Lower leg skin (tissue), 4 donors: Measurements from ENCODE around the gene SLC25A15. TPM values are rescaled to one million over a fixed set of nuclear protein-coding genes. Genes with fewer than 3 reads are reported as not detected.

Source experiments
- DNase-seq, 2 donors: peaks; one replicate each; pipeline ENCODE4 v3.0.0-alpha.2; 2019; ENCODE audit warnings: low spot score in 2 of 2
- H3K4me3 ChIP-seq: fragments of 200-600 bp; sonication (generic); 2 replicates; pipeline ENCODE4 v1.5.1; 2017; ENCODE audit warnings: mild to moderate bottlenecking, low read depth; ENCODE audit not compliant: poor library complexity, severe bottlenecking
- POLR2A ChIP-seq, 2 donors: fragments of 450-650 bp; IDR thresholded peaks; one replicate each; pipeline ENCODE4 v1.6.1; 2016 to 2017; ENCODE audit warnings: antibody characterized with exemption in 2 of 2, mild to moderate bottlenecking in 1 of 2, moderate library complexity in 1 of 2
- WGBS, 2 donors: methylation state at CpG; one replicate each; pipeline ENCODE4 v1.1.5; 2018; 5-methylcytosine and 5-hydroxymethylcytosine counted together
- intact Hi-C: fragments of 100-400 bp; cut with DNase I; formaldehyde crosslinking; loops from one replicate; pipeline ENCODE4 v1.15.0; 2023; ENCODE audit warnings: low total_unique reads
- total RNA-seq, 4 donors: library from RNA; depleted of rRNA; stranded (reverse); fragments of >200 nt; gene quantifications; one replicate each; pipeline ENCODE4 v1.1.0, GENCODE V29; 2016
- TF ChIP-seq, protein P1 (sequence below), 3 donors: fragments of 450-650 bp; IDR thresholded peaks; one replicate each; pipeline ENCODE4 v1.5.1; 2016; ENCODE audit warnings: antibody characterized with exemption in 3 of 3, mild to moderate bottlenecking in 3 of 3, moderate library complexity in 2 of 3

SLC25A15 gene
- total RNA-seq, 4 donors from 2014 or later, result 3.7 to 9.1 (median 6.8) TPM

DNA sequence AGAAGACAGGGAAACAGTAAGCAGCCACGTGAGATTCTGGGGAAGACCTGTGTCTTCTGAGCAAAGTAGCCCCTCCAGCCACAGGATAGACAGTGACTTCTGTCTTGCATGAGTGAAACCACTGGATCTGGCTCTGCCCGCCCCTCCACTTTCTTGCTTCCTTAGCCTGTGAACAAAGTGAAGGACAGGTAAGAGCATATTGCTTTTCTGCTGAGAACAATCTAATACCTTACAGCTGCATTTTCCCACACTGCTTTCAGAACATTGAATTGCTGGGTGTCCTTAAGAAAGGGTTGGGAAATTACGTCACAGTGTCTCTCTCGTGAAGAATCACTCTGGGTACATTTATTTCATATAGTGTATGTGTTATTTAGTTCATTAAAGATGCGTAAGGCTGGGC lies 11.1 kb downstream of the SLC25A15 start:
- TF ChIP-seq, protein P1, sequence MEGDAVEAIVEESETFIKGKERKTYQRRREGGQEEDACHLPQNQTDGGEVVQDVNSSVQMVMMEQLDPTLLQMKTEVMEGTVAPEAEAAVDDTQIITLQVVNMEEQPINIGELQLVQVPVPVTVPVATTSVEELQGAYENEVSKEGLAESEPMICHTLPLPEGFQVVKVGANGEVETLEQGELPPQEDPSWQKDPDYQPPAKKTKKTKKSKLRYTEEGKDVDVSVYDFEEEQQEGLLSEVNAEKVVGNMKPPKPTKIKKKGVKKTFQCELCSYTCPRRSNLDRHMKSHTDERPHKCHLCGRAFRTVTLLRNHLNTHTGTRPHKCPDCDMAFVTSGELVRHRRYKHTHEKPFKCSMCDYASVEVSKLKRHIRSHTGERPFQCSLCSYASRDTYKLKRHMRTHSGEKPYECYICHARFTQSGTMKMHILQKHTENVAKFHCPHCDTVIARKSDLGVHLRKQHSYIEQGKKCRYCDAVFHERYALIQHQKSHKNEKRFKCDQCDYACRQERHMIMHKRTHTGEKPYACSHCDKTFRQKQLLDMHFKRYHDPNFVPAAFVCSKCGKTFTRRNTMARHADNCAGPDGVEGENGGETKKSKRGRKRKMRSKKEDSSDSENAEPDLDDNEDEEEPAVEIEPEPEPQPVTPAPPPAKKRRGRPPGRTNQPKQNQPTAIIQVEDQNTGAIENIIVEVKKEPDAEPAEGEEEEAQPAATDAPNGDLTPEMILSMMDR (IDR thresholded peaks at IDR 0.05), result no peak
- TF ChIP-seq POLR2A (IDR thresholded peaks at IDR 0.05), result no peak
- intact Hi-C loops, result no loop called here
- DNase-seq, result peak in 1 of 2 donors; percentile 23
- no peak overlapping the region for H3K4me3 ChIP-seq
- WGBS, 2 donors, result 75 to 84% methylated on average over 5 of the region's 5 CpGs

DNA sequence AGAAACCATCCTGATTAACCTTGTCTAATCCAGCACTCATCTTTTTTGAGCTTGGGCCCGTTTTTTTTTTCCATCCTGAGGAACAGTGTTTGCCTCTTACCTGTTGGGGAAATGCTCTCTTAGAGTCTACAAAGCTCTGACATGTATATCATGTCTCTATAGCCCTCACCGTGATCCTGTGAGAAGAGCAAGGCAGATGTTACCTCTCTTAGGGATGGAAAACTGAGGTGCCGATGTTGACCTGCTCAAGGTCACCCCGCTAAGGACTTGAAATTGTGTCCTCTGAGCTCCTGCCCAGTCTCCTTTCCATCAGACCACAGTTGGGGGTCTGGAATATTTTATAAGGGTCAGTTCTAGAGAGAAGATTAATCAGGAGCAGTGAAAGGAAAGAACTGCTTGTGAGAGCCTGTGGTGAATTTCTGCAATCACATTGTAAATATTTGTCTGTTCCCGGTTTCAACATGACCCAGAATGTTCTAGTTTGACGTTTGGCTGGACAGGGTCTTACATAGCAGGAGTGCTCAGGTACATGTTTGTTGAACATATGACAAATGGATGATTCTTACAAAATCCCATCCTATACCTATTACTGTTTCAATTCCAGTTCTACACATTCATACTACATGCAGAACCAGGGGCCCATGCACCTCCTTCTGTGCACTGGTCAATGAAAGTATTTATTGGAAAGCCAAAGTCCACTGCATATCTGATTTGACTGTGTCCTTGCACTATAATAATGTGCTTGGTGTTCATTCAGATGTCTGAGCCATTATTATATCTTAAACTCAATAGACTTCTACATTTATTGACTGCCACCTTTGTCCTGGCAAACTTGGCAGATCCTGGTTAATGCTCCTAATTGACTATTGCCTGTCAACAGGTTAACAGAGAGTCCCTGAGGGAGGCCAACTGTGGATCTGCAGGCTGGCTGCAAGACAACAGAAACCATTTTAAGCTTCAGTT lies 12.1 kb downstream of the SLC25A15 start:
- peak in 1 of 2 donors; percentile 17 for DNase-seq
- H3K4me3 ChIP-seq, result no peak overlapping the region
- WGBS, 2 donors, result 90 to 91% methylated on average over 6 of the region's 6 CpGs
- intact Hi-C loops, result no loop called here
- no peak for TF ChIP-seq POLR2A (IDR thresholded peaks at IDR 0.05)
- TF ChIP-seq, protein P1 (IDR thresholded peaks at IDR 0.05), result no peak

DNA sequence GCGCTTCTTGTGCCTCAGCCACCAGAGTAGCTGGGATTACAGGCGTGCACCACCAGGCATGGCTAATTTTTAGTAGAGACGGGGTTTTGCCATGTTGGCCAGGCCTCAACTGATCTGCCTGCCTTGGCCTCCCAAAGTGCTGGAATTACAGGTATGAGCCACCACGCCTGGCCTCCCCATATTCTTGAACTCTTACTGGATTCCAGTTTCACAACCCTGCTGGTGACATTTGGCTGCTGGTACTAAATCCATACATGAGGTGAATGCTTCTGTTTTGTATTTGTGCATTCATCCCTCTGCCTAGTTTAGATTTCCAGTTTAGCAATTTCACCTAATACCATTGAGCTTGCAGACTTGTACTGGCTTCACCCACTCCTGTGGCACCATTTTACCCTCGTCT lies 13.9 kb downstream of the SLC25A15 start:
- intact Hi-C loops, result no loop called here
- TF ChIP-seq POLR2A (IDR thresholded peaks at IDR 0.05), result no peak
- TF ChIP-seq, protein P1 (IDR thresholded peaks at IDR 0.05), result no peak
- DNase-seq, result no peak
- 96% methylated on average over 5 of the region's 5 CpGs for WGBS, 2 donors
- H3K4me3 ChIP-seq, result no peak overlapping the region

DNA sequence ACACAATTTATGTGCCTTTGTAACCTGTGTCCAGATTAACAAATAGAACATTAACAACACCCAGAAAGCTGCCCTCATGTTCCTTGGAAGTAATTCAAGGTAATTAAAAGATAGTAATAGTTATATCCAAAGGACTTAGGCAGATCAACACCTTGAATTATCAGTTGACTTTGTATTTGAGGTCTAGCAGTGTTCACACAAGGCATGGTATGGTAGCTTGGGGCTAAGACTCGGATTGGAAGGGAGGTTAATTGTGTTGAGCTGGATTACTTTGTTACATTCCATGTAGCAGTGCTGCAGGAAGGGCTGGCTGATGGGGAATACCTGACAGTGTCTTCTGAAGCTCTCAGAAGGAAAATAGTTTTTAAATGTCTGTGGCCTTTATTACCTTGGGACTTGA lies 16.8 kb downstream of the SLC25A15 start:
- no peak for DNase-seq
- 81 to 88% methylated on average over 1 of the region's 1 CpG for WGBS, 2 donors
- intact Hi-C loops, result no loop called here
- no peak overlapping the region for H3K4me3 ChIP-seq
- TF ChIP-seq, protein P1 (IDR thresholded peaks at IDR 0.05), result no peak
- TF ChIP-seq POLR2A (IDR thresholded peaks at IDR 0.05), result no peak

DNA sequence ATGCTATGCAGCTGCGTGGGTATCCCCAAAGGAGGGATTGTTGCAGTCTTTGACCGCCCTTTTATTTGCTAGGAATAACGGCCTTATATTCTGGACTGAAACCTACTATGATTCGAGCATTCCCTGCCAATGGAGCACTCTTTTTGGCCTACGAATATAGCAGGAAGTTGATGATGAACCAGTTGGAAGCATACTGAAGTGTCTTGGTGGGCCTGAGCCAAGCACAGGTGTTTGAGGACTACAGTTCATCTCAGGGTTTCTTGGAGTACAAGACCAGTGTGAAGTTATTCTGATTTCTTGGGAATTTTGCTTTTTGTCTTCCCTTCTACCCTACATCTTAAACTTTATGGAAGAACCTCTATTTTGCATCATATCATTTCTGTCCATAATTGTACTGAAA lies 20.1 kb downstream of the SLC25A15 start:
- TF ChIP-seq, protein P1 (IDR thresholded peaks at IDR 0.05), result no peak
- no peak for TF ChIP-seq POLR2A (IDR thresholded peaks at IDR 0.05)
- peak in 1 of 2 donors; percentile 10 for DNase-seq
- intact Hi-C loops, result no loop called here
- no peak overlapping the region for H3K4me3 ChIP-seq
- 93 to 95% methylated on average over 5 of the region's 5 CpGs for WGBS, 2 donors
